Right lobe of liver (tissue), 6 donors: ENCODE data around the gene IQSEC3. TPM values are rescaled to one million over a fixed set of nuclear protein-coding genes. Genes with fewer than 3 reads are reported as not detected.
A peak's percentile ranks its signal among the peaks of the same experiment; 100 is the strongest.

Experiments
- ATAC-seq, 4 donors: fragments of 200-7000 bp; cut with Tn5 transposase; one replicate each; pipeline ENCODE4 v1.9.1; 2020; ENCODE audit warnings: mild to moderate bottlenecking in 4 of 4, moderate library complexity in 4 of 4
- DNase-seq, 3 donors: peaks; one replicate each; pipeline ENCODE4 v3.0.0-alpha.2; 2020
- H3K27ac ChIP-seq, 3 donors: fragments of 200-600 bp; one replicate each; pipeline ENCODE4 v1.8.0; 2022
- H3K27me3 ChIP-seq, 2 donors: fragments of 200-600 bp; one replicate each; pipeline ENCODE4 v1.8.0; 2022
- H3K36me3 ChIP-seq, 4 donors: fragments of 200-600 bp; sonication (generic) in 1 of 4; one replicate each; pipeline versions ENCODE4 v1.5.1 to v1.8.0; 2017 to 2022; ENCODE audit warnings: control low read depth in 1 of 4
- H3K4me1 ChIP-seq, 4 donors: fragments of 200-600 bp; sonication (generic) in 1 of 4; one replicate each; pipeline versions ENCODE4 v1.5.1 to v1.8.0; 2017 to 2022; ENCODE audit warnings: control low read depth in 1 of 4
- H3K4me3 ChIP-seq, 3 donors: fragments of 200-600 bp; one replicate each; pipeline ENCODE4 v1.8.0; 2022
- H3K9me3 ChIP-seq, 4 donors: fragments of 200-600 bp; sonication (generic) in 1 of 4; one replicate each; pipeline versions ENCODE4 v1.5.1 to v1.8.0; 2017 to 2022; ENCODE audit warnings: control low read depth in 1 of 4
- POLR2A ChIP-seq: fragments of 450-650 bp; IDR thresholded peaks from one replicate; pipeline ENCODE4 v1.6.1; 2017; ENCODE audit warnings: antibody characterized with exemption, mild to moderate bottlenecking
- WGBS: methylation state at CpG from one replicate; pipeline ENCODE4 v1.1.6; 2018; ENCODE audit warnings: low coverage, low lambda C conversion rate; ENCODE audit not compliant: insufficient coverage; ENCODE audit errors: missing lambda C conversion rate; 5-methylcytosine and 5-hydroxymethylcytosine counted together
- intact Hi-C, 2 donors: fragments of 100-400 bp; cut with DNase I; formaldehyde crosslinking; loops; one replicate each; pipeline versions ENCODE4 v1.11.2 to v1.14.1; 2022
- total RNA-seq, 6 experiments: library from RNA; depleted of rRNA in 2 of 6; stranded (reverse); fragments of >200 nt in 2 of 6; fragmentation: NEBNext Ultra II Directional in 3 of 6; extraction: Animal tissue kit (Norgen Biotek cat#: 25700) in 3 of 6; gene quantifications; one replicate each; pipeline versions ENCODE4 v1.1.0 to v1.2.4, GENCODE V29; 2016 to 2023
- TF ChIP-seq, protein P1 (sequence below), 4 donors: fragments of 200-600 bp in 3 of 4; fragments of 450-650 bp in 1 of 4; IDR thresholded peaks; one replicate each; pipeline versions ENCODE4 v1.5.1 to v1.8.0; 2016 to 2022; ENCODE audit warnings: antibody characterized with exemption in 4 of 4, mild to moderate bottlenecking in 2 of 4
- donor health status: DM: no; HTN: yes; CAD: no.
- donor health status: DM: no; HTN: no; CAD: no.
- donor health status: DM: no; HTN: no; CAD: no.
- donor health status: DM: no; HTN: yes; CAD: no.
- donor health status: DM: no; HTN: yes; CAD: no.

Gene IQSEC3
- total RNA-seq, 6 experiments from 2014 or later = 0.05 to 0.64 (median 0.15) TPM; not detected in 1

DNA sequence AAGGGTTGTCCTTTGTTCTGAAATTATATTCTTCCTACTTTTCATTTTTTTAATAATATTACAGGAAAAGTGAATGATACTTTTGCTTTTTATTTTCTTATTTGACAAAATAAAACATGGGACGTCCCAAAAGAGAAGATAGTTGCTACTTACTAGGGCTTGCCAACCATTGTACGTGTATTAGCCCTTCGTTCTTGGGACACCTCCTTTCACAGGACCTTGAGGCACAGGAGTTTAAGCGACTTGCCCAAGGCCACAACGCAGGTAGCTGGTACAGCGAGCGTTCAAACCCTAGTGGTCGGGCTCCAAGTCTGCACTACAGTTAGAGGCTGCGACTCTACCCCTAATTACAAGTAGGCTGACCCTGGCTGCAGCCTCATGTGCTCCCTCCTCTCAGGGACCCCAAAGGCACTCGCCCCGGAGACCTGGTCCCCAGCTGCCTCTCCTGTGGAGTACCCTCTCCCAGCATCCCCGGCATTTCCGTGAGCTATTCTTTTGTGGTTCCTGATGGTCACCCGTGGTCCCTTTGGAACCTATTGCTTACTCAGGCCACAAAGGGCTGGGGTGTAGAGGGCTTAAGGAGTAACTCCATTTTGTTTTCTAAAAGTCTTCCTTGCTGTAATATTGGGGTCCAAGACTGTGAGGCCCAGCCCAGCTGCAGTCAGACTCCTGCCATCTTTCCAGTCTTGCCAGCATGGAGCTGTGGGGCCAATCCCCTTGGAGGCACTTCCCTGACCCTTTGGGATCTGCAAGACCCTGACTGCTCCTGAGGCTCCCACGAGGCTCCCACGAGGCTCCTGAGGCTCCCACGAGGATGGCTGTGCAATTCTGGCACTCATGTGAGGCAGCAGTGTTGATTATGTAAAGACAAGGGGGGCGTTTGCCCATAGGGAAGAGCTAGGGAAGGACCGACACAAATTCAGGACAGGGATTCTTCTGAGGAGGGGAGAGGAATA, 49.7 kb downstream of the IQSEC3 start:
- intact Hi-C loops = no loop called here
- H3K4me1 ChIP-seq = no peaks in the 10 kb centered on the region
- no peak for ATAC-seq
- WGBS = 67% methylated on average over 13 of the region's 19 CpGs
- no peak overlapping the region for H3K4me3 ChIP-seq
- H3K36me3 ChIP-seq = no peaks in the 10 kb centered on the region
- no peak for DNase-seq
- no peak overlapping the region for H3K27ac ChIP-seq
- TF ChIP-seq, protein P1, sequence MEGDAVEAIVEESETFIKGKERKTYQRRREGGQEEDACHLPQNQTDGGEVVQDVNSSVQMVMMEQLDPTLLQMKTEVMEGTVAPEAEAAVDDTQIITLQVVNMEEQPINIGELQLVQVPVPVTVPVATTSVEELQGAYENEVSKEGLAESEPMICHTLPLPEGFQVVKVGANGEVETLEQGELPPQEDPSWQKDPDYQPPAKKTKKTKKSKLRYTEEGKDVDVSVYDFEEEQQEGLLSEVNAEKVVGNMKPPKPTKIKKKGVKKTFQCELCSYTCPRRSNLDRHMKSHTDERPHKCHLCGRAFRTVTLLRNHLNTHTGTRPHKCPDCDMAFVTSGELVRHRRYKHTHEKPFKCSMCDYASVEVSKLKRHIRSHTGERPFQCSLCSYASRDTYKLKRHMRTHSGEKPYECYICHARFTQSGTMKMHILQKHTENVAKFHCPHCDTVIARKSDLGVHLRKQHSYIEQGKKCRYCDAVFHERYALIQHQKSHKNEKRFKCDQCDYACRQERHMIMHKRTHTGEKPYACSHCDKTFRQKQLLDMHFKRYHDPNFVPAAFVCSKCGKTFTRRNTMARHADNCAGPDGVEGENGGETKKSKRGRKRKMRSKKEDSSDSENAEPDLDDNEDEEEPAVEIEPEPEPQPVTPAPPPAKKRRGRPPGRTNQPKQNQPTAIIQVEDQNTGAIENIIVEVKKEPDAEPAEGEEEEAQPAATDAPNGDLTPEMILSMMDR (IDR thresholded peaks at IDR 0.05) = no peak
- TF ChIP-seq POLR2A = no peak
- no peaks in the 10 kb centered on the region for H3K27me3 ChIP-seq
- H3K9me3 ChIP-seq = no peaks in the 10 kb centered on the region

DNA sequence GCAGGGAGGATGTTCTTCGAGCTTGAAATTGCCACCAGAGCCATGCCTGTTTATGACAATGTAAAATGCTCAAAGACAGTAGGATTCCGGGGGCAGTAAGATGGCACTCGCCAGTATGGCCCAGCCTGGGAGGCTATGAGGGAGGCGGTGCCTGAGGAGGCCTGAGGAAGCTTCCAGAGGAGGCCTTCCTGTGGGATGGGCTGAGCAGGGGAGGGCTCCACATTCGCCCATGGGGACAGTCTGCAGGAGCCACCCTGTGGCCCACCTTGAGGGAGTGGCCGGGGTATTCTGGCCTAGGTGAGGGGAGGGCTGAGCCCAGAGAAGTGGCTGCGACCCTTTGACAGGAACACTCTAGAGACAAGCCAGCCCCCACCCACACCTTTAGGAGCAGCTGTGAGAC, 50.7 kb downstream of the IQSEC3 start:
- WGBS = 36% methylated on average over 3 of the region's 7 CpGs
- DNase-seq (no peak), ATAC-seq (peak in 1 of 4 donors; percentile 26)
- no peak for TF ChIP-seq POLR2A
- TF ChIP-seq, protein P1 (IDR thresholded peaks at IDR 0.05) = no peak
- H3K27ac ChIP-seq = no peak overlapping the region
- H3K4me3 ChIP-seq = no peak overlapping the region
- H3K9me3 ChIP-seq = no peaks in the 10 kb centered on the region
- H3K36me3 ChIP-seq = no peaks in the 10 kb centered on the region
- H3K27me3 ChIP-seq = no peaks in the 10 kb centered on the region
- intact Hi-C loops = no loop called here
- H3K4me1 ChIP-seq = no peaks in the 10 kb centered on the region

DNA sequence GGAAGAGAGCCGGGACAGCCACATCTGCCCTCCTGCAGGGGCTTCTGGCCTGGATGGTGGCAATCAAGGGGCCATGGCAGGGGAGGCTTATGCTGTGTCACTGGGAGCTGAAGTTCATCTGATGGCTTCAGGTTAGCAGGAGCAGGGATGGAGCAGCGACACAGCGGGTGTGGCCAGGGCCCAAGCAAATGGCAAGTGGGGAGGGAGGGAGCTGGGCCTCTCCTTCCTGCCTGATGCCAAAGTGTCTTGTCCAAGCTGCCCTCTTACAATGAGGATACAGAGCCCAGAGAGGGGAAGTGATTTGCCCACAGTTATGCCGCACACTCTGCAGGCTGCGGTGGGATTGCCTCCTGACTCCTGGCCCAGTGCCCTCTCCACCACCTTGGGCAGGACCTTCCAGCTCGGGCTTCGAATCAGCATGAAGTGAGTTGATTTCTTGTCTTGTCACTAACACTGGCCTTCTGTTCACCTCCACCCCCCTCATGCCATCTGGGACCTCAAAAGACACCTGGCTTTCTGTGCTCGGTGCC, 51.3 kb downstream of the IQSEC3 start:
- Histone ChIP-seq H3K9me3 (no peaks in the 10 kb centered on the region), H3K36me3 (no peaks in the 10 kb centered on the region), H3K4me1 (no peaks in the 10 kb centered on the region), H3K4me3 (no peak overlapping the region), H3K27me3 (no peaks in the 10 kb centered on the region), H3K27ac (no peak overlapping the region)
- WGBS = 44% methylated on average over 3 of the region's 8 CpGs
- DNase-seq (no peak), ATAC-seq (no peak)
- TF ChIP-seq, protein P1 (IDR thresholded peaks at IDR 0.05) = no peak
- no peak for TF ChIP-seq POLR2A
- intact Hi-C loops = no loop called here

DNA sequence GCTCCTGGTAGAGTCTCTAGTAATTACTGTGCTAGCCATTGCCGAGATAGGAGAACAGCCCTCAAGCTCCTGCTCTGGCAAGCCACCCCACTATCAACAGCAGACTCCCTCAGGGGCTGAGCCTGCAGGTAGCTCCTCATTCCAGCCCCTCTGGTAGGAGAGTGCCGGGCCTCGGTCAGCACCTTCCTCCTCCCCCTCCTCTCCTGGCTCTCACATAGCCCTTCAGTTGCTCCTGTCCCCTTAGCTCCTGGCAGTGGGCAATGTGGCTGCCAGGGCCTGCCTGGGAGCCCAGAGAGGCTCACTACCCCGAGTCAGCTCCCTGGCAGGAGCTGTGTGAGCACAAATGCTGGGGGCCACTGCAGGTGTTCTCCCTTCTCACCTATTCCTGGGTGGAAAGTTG, 52.0 kb downstream of the IQSEC3 start:
- TF ChIP-seq, protein P1 (IDR thresholded peaks at IDR 0.05) = no peak
- TF ChIP-seq POLR2A = no peak
- H3K36me3 ChIP-seq = no peaks in the 10 kb centered on the region
- no peaks in the 10 kb centered on the region for H3K4me1 ChIP-seq
- no peak overlapping the region for H3K27ac ChIP-seq
- 54% methylated on average over 4 of the region's 4 CpGs for WGBS
- no peaks in the 10 kb centered on the region for H3K27me3 ChIP-seq
- H3K4me3 ChIP-seq = no peak overlapping the region
- ATAC-seq (no peak), DNase-seq (no peak)
- intact Hi-C loops = no loop called here
- no peaks in the 10 kb centered on the region for H3K9me3 ChIP-seq
